NCI-H774 (cell line): ENCODE data around the gene BLOC1S2.
"Not testable (repeated sequence)": the region's sequence is repeated elsewhere in the genome, so short reads cannot be mapped to it uniquely, and the experiment has no call there.

Source experiments
- DNase-seq: peaks from one replicate; lab custom pipeline; 2025; lab: John Stamatoyannopoulos, UW

Gene BLOC1S2

DNA sequence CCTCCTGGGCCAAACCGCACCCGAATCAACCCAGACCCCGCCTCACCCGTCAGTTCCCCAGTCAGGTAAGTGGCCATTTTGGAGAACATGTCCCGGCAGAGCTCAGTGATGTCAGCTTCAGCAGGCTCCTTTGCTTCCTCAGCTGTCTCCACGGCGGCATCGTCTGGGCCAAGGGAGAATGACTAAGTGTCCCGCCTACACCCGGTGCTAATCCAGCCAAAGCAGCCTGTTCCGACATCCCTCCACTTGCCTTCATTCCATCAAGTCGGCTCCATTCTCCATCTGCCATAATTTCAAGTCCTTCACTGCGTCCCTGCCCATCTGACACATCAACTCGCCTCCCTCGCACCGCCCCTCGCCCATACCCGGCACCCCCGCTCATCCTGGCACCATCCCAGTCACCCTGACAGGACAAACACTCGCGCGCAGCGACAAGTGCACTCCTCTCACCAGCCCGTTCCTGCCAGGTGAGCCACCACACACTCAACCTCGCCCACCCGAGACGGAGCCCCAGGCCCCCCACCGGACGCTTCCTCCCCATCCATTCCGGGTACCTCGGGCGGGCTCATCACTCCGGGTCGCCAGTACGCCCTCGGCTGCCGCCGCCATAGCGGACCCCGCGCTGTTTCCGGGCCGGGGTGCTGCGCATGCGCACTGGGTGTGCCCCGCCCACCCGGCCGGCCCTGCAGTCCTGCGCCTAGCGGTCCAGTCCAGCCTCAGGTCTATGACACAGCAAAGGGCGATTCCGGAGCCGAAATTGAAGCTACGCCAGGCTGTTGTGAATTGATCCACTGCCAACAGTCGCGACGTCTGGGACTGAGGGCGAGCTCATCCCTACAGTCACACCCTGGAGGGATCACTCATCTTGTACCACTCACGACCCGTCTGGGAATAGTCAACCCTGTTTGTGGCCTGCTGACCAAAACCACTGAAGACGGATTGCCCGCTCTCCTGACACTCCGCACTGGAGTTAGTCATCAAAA lies at the start of gene BLOC1S2:
TSS of gene BLOC1S2 (minus strand) at position 630 of the 983 bp plus-strand sequence. CDS start at position 609, 21 bp downstream.
- DNase-seq, result peak; percentile 35

- no peak for DNase-seq
Measured at GRCh38 chr10:100334762-100335161, 48.3 kb upstream of the BLOC1S2 start.

DNA sequence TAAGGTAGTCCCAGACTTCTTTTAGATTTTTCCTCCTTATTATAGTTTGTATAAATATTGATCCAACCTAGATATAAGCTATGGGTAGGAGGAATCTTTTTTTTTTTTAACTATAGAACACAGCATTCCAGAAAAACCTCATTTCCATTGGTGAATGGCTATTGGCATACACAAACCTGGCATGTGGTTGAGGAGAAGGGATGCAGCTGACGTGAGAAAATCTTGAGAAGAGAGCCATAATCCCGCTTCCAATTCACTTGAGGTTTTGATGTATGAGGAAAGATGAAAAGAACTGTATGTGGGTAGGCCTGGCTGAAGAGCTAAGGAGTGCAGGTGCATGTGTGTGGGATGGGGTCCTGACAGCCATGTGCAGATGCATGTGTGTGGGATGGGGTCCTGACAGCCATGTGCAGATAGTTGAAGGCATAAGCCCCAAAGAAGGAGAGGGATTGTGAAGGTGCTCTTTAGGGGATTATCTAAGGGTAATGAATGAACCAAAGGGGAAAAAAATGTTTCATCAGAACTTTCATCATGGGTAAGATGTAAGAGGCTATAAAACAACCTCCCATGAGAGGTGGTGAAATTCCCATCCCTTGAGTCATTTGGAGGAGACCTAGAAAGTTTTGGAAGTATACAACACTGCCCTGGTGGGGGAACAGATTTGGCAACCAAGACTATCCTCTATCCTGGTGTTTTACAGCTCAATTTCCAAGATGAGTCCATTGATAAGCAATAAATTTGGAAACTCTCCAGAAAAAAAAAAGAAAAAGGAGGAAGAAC lies 47.4 kb upstream of the BLOC1S2 start:
- DNase-seq, result no peak

DNA sequence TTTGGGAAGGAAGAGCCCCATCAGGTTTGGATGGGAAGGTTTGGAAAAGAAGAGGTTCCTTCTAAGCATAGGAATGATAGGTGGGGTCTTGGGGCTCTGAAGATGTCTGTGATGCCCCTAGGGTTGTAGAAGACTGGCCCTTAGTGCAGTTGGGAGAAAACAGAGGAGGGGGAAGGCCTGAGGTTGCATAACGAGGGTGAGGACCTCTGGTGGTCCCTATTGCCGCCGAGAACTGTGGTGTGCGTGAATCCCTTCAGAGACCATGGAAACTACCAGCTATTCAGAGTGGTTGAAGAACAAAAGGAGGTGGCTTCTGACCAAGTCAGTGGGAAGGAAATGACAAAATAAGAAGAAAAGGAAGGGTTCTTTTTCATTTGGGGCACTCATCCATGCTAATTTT lies 46.6 kb upstream of the BLOC1S2 start:
- DNase-seq, result no peak

- no peak for DNase-seq
Measured at GRCh38 chr10:100330079-100330478, 43.6 kb upstream of the BLOC1S2 start, which contains the start of gene PKD2L1. Gene PKD2L1 (minus strand): TSS chr10:100330228. CDS start chr10:100330103, 125 bp downstream.

DNA sequence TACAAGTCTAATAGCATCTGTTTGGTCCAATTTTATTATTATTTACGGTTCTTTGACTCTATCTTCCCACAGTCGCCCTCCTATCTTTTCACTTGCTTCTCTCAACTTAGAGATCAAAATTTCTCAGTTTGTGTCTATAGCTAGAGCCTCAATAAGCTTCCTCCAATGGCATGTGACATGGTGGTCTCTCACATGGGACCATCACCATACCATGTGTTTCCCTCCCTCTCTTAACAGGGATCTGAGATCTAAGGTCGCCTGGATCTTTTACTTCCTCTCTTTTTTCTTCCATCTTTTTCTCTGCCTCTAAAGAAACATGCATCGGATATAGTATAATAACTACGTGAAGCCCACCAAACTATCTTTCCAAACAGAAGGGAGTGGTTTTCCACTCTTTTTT lies 41.7 kb upstream of the BLOC1S2 start:
- no peak for DNase-seq

- DNase-seq, result no peak
Measured at GRCh38 chr10:100327718-100328009, 41.2 kb upstream of the BLOC1S2 start.

- DNase-seq, result no peak
Measured at GRCh38 chr10:100327007-100327717, 40.7 kb upstream of the BLOC1S2 start.

- no peak for DNase-seq
Measured at GRCh38 chr10:100325158-100325557, 38.7 kb upstream of the BLOC1S2 start.

- peak; percentile 57 for DNase-seq
Measured at GRCh38 chr10:100319707-100320402, 33.4 kb upstream of the BLOC1S2 start.

GRCh38 chr10:100318207-100318606 lies 31.7 kb upstream of the BLOC1S2 start:
- no peak for DNase-seq

DNA sequence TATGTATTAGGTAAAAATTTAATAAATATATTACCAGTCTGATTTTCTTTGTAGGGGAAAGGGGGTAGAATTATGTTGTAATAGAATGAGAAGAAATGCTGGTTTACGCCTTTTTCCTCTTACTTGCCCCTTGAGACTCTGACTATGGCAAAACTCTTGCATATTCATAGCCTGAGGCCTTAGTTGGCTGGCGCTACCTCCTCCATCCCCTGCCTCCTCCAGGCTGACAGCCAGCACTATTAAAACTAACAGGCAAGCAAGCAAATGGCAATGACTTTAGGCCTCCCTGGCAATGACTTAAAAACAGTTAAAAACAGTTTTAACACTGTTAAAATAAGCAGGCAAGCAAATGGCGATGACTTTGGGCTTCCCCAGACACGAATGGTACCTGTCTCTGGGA lies 29.1 kb upstream of the BLOC1S2 start:
- no peak for DNase-seq

- DNase-seq, result no peak
Measured at GRCh38 chr10:100311298-100311697, 24.8 kb upstream of the BLOC1S2 start.

DNA sequence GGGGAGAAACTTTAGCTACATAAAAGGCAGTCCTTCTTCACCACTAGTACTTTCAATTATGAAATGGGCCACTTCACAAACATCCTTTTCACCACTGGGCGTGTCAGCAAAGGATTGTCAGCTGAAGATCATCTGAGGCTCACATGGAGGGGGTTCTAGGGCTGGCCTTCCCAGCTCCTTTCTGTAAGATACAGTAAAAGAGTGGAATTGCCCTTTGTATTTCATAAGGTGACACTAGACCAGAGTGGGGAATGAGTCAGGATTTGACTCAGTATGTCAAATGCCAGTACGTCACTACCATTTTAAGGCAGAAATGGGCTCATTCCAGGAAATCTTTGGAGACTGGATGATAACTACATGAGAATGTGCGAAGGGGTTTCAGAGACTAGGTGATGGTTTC lies 21.2 kb upstream of the BLOC1S2 start:
- DNase-seq, result no peak

DNA sequence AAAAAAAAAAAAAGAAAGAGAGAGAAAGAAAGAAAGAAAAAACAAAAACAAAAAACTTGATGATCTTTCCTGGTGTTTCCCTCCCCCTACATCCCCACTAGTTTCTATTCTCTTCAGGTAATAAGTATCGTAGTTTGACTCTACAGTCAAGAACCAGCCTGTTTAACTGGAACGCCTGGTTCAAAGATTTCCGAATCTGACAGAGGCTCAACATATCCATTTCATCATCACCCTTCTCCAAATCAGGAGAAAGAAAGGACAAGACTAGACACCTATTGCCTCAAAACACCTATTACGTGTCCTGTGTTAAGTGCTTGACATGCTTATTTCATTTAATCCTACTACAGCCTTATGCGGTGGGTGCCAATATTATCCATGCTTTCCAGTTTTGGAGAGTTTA lies 20.4 kb upstream of the BLOC1S2 start:
- DNase-seq, result no peak

DNA sequence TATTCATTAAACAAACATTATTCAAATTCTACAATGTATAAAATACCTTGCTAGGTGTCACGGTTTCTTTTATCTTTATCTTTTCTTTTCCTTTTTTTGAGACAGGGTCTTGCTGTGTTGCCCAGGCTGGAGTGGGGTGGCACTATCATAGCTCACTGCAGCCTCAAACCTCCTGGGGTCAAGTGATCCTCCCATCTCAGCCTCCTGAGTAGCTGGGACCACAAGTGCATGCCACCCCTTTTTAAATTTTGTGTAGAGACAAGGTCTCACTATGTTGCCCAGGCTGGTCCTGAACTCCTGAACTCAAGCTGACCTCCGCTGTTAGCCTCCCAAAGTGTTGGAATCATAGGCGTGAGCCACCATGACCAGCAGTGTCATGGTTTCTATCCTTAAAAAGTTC lies 17.9 kb upstream of the BLOC1S2 start:
- DNase-seq, result no peak

GRCh38 chr10:100303724-100304319 lies 17.3 kb upstream of the BLOC1S2 start:
- DNase-seq, result no peak

GRCh38 chr10:100301123-100301522 lies 14.6 kb upstream of the BLOC1S2 start:
- not testable (repeated sequence) for DNase-seq

DNA sequence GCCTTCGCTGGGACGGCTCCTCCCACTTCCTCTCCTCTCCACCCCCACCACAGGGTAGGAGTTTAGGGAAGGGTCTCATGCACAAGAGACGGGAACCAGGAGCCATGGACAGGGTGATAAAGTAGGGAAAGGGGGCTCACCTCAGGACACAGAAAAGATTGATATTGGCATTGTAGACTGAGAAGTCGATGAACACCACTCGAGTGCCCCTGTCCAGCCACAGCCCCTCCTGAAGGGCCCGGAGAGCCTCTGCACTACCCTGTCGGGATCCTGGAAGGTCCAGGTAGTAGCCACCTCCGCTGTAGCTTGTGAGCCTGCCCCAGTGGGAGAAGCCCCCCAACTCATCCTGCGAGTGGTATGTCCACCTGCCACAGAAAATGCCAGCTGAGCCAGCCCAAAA lies 10.8 kb upstream of the BLOC1S2 start:
- no peak for DNase-seq

DNA sequence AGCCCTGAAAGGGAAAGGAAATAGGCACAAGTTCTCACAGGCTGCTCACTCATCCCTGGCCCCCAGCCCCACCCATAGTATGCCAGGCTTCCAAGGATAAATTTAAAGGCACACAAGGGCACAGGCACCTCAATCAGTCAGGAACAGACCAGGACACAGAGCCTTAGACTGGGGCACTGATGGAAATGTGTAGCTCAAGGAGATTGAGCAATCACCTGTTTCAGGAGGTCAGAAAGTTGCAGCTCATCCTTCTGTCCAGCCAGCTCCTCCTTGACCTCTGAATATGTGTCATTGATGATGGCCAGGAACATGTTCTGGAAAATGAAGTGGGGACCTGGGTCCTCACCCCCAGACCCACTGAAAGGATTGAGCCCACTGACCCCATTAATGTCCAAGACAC lies 6.6 kb upstream of the BLOC1S2 start:
- no peak for DNase-seq

DNA sequence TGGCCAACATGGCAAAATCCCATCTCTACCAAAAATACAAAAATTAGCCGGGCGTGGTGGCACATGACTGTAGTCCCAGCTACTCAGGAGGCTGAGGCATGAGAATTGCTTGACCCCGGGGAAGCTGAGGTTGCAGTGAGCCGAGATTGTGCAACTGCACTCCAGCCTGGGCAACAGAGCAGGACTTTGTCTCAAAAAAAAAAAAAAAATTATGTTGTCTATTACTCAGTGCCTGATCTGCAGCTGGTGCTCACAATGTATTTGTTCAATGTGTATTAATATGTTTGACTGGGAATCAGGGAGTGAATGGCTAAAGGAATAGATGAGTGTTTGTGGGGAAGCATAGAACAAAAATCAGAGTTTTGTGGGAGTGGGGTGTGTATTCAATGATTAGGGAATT lies 5.8 kb upstream of the BLOC1S2 start:
- not testable (repeated sequence) for DNase-seq
